ENCODE data around the gene MYO3A.

DNA sequence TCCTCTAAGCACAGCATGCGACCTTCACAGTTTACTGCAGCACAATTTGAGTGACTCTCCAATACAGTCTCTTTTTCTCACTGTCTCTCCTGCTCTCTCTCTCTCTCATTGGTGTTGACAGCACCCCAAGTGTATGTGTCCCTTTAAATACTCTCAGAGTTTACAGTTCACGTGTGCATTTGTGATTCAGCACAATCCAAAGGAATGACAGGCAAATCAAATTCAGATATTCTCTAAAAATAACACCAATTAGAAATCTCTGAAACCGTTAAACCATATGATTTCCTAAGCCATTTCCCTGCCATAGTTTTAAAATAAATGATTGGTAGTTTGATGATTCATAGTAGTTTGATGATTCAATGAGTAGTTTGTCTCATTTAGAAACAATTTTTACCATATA lies 178.5 kb downstream of the MYO3A start:
- TF ChIP-seq, protein P1, sequence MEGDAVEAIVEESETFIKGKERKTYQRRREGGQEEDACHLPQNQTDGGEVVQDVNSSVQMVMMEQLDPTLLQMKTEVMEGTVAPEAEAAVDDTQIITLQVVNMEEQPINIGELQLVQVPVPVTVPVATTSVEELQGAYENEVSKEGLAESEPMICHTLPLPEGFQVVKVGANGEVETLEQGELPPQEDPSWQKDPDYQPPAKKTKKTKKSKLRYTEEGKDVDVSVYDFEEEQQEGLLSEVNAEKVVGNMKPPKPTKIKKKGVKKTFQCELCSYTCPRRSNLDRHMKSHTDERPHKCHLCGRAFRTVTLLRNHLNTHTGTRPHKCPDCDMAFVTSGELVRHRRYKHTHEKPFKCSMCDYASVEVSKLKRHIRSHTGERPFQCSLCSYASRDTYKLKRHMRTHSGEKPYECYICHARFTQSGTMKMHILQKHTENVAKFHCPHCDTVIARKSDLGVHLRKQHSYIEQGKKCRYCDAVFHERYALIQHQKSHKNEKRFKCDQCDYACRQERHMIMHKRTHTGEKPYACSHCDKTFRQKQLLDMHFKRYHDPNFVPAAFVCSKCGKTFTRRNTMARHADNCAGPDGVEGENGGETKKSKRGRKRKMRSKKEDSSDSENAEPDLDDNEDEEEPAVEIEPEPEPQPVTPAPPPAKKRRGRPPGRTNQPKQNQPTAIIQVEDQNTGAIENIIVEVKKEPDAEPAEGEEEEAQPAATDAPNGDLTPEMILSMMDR (IDR thresholded peaks at IDR 0.05; ENCODE audit: low read depth, low read length) = no peak
- no peak for TF ChIP-seq POLR2A (IDR thresholded peaks at IDR 0.05; ENCODE audit: extremely low read depth, insufficient read length)
- TF ChIP-seq, protein P2, sequence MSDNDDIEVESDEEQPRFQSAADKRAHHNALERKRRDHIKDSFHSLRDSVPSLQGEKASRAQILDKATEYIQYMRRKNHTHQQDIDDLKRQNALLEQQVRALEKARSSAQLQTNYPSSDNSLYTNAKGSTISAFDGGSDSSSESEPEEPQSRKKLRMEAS (IDR thresholded peaks at IDR 0.05; ENCODE audit: low read depth, low read length) = no peak
- TF ChIP-seq MYC (IDR thresholded peaks at IDR 0.05; ENCODE audit: low read depth, low read length) = no peak
